ENCODE results near the gene TMEM242.

TMEM242 gene

DNA sequence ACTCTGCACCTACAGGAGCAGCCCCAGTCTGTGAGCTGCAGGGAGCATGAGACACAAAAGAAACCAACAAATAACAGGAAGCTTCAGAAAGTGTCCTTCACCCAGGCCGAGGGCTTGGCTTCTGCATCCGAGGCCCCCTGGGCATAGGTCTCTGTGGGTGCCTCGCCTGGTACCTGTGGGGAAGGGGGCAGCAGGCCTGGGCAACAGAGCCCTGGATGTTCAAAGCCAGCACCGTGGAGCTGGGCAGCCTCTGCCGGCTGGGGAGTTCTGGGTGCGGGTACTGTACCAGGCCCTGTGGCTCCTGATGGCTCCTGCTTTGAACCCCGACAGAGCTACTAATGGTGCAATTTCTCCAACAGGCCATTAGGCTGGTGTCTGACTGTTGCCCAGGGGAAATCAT, 55.7 kb downstream of the TMEM242 start:
- TF ChIP-seq, protein P1, sequence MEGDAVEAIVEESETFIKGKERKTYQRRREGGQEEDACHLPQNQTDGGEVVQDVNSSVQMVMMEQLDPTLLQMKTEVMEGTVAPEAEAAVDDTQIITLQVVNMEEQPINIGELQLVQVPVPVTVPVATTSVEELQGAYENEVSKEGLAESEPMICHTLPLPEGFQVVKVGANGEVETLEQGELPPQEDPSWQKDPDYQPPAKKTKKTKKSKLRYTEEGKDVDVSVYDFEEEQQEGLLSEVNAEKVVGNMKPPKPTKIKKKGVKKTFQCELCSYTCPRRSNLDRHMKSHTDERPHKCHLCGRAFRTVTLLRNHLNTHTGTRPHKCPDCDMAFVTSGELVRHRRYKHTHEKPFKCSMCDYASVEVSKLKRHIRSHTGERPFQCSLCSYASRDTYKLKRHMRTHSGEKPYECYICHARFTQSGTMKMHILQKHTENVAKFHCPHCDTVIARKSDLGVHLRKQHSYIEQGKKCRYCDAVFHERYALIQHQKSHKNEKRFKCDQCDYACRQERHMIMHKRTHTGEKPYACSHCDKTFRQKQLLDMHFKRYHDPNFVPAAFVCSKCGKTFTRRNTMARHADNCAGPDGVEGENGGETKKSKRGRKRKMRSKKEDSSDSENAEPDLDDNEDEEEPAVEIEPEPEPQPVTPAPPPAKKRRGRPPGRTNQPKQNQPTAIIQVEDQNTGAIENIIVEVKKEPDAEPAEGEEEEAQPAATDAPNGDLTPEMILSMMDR (conservative IDR thresholded peaks at IDR 0.05; ENCODE audit: low read depth, low read length), result no peak
- DNase-seq (ENCODE audit: low read depth), result no peak
- H3K4me3 ChIP-seq (ENCODE audit: low read depth, low read length), result no peak overlapping the region

DNA sequence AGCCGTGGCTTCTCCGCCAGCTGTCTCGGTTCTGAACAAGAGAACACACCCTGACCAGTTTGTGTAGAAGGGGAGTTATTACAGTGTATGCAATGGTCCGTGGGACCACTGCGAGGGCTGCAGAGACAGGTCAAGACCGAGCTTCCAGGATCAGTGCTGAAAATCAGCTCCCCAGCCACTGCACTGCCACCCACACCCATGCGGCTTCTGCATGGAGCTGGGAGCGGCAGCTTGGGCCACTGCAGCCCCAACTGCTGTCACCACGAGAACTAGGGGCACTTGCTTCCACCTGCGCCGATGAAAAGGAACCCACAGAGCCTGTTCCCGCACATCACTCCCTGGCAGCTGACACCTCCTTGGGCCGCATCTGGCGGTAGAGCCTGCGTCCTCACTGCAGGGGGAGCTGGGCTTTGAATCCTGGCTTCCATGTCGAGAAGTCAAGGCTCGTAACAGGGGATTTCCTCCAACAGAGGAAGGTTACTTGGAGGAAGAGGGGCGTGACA, 56.2 kb downstream of the TMEM242 start:
- no peak overlapping the region for H3K4me3 ChIP-seq (ENCODE audit: low read depth, low read length)
- no peak for DNase-seq (ENCODE audit: low read depth)
- TF ChIP-seq, protein P1 (conservative IDR thresholded peaks at IDR 0.05; ENCODE audit: low read depth, low read length), result no peak

DNA sequence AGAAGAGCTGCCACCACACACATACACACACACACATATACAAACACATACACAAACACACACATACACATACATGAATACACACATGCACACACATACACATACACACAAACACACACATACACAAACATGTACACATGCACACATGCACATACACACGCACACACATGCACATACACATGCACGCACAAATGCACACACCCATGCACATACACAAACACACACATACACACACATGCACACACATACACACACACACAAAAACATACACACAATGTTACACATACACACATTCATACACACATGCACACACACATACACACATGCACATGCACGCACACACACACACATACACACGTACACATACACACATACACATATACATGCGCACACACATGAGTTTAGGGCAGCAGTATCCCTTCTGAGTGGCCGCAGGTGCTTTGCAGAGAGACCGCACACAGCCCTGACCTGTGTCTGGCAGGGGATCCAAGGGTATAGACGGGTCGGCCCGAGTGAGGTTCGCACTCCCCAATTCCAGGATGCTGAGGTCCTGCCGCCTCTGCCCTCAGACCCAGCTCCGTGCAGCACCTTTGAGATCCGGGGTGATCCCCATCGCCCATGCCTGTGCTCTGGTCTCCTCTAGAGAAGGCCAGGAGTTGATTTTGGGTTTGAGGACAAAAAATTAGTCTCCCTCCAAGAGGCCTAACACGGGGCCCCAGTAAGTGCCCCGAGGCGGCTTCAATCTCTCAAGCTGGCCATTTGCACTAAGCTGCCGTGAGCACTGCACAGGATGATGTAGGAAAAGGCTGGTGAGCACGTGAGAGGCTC, 56.8 kb downstream of the TMEM242 start:
- no peak overlapping the region for H3K4me3 ChIP-seq (ENCODE audit: low read depth, low read length)
- no peak for DNase-seq (ENCODE audit: low read depth)
- TF ChIP-seq, protein P1 (conservative IDR thresholded peaks at IDR 0.05; ENCODE audit: low read depth, low read length), result no peak

DNA sequence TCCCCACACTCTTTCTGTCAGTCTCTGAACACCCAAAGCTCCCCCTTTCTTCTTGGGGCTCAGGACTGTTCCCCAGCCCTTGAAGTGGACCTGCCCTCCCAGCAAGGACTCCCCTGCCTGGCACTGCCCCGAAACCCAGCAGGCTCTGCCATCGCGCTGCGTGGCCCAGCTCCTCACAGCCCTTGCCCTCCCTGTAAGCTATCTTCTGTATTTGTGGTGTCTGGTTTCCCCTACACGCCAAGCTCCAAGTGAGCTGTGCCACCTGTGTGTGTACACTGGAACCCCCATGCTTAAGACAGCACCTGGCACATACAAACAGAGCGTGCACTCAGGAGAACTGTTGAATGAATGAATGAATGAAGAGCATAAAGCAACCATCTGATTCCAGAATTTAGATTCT, 57.7 kb downstream of the TMEM242 start:
- TF ChIP-seq, protein P1 (conservative IDR thresholded peaks at IDR 0.05; ENCODE audit: low read depth, low read length), result no peak
- DNase-seq (ENCODE audit: low read depth), result no peak
- no peak overlapping the region for H3K4me3 ChIP-seq (ENCODE audit: low read depth, low read length)

DNA sequence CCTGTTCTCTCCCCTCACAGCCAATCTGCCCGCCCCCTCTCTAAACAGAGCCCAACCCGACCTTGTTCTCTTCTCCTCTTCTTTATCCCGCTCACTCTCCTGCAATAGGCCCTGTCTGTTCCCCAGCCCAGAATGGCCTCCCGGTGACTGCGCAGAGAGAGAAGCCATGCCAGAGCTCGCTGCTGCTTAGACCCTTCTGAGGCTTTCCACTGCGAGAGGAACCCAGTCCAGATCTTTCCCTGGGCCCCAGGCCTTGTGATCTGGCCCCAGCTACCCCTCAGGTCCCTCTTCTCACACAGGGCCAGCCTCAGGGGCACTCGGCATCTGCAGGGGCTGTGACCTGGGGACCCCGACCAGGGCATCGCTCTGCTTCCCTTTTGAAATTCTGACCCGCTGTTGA, 58.1 kb downstream of the TMEM242 start:
- H3K4me3 ChIP-seq (ENCODE audit: low read depth, low read length), result no peak overlapping the region
- TF ChIP-seq, protein P1 (conservative IDR thresholded peaks at IDR 0.05; ENCODE audit: low read depth, low read length), result no peak
- no peak for DNase-seq (ENCODE audit: low read depth)

DNA sequence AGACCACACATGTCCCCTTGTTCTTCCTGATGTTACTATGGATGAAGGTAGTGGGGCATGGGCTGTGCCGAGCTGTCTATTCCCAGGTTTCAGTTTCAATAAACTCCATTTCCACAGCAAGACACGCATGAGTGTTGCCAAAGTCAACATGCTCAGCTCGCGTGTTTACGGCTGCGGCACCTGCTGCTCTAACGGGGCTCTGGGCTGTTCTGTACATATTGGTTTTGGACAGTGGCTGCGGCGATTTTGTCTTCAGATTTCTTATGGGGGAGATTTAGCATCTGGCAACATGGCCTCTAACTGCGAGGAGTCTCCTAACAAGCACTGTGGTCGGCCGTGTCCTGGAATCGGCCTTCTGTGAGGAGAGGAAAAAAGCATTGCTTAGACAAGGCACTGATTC, 58.6 kb downstream of the TMEM242 start:
- TF ChIP-seq, protein P1 (conservative IDR thresholded peaks at IDR 0.05; ENCODE audit: low read depth, low read length), result no peak
- peak; percentile 38 for DNase-seq (ENCODE audit: low read depth)
- H3K4me3 ChIP-seq (ENCODE audit: low read depth, low read length), result peak overlapping the region; percentile 33

Data from choroid plexus epithelial cell (primary cell).